ENCODE data around the gene FSTL4.
"Not testable (repeated sequence)": the region's sequence is repeated elsewhere in the genome, so short reads cannot be mapped to it uniquely, and the experiment has no call there.

- TF ChIP-seq, protein P1, sequence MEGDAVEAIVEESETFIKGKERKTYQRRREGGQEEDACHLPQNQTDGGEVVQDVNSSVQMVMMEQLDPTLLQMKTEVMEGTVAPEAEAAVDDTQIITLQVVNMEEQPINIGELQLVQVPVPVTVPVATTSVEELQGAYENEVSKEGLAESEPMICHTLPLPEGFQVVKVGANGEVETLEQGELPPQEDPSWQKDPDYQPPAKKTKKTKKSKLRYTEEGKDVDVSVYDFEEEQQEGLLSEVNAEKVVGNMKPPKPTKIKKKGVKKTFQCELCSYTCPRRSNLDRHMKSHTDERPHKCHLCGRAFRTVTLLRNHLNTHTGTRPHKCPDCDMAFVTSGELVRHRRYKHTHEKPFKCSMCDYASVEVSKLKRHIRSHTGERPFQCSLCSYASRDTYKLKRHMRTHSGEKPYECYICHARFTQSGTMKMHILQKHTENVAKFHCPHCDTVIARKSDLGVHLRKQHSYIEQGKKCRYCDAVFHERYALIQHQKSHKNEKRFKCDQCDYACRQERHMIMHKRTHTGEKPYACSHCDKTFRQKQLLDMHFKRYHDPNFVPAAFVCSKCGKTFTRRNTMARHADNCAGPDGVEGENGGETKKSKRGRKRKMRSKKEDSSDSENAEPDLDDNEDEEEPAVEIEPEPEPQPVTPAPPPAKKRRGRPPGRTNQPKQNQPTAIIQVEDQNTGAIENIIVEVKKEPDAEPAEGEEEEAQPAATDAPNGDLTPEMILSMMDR (IDR thresholded peaks at IDR 0.05) = not testable (repeated sequence)
- not testable (repeated sequence) for TF ChIP-seq POLR2A (IDR thresholded peaks at IDR 0.05)
These were observed 167.1 kb downstream of the FSTL4 start for GRCh38 chr5:133445204-133445603.

All from transverse colon (tissue), 3 donors.